ENCODE results near the gene PAPPA.

PAPPA gene

GRCh38 chr9:116430849-116431248 lies 277.3 kb downstream of the PAPPA start:
- no peak for DNase-seq

GRCh38 chr9:116432051-116432450 lies 278.5 kb downstream of the PAPPA start:
- DNase-seq: no peak

GRCh38 chr9:116434314-116434713 lies 280.7 kb downstream of the PAPPA start:
- no peak for DNase-seq

GRCh38 chr9:116435706-116436105 lies 282.1 kb downstream of the PAPPA start:
- DNase-seq: no peak

GRCh38 chr9:116436121-116436520 lies 282.5 kb downstream of the PAPPA start:
- no peak for DNase-seq

GRCh38 chr9:116437411-116438370 lies 284.1 kb downstream of the PAPPA start:
- DNase-seq: no peak

- DNase-seq: no peak
Measured at GRCh38 chr9:116442528-116442927, 288.9 kb downstream of the PAPPA start.

- no peak for DNase-seq
Measured at GRCh38 chr9:116447934-116448333, 294.3 kb downstream of the PAPPA start.

- DNase-seq: no peak
Measured at GRCh38 chr9:116448431-116448830, 294.8 kb downstream of the PAPPA start.

GRCh38 chr9:116449949-116450348 lies 296.4 kb downstream of the PAPPA start:
- DNase-seq: no peak

- no peak for DNase-seq
Measured at GRCh38 chr9:116450378-116451139, 297.0 kb downstream of the PAPPA start.

GRCh38 chr9:116451500-116452115 lies 298.0 kb downstream of the PAPPA start:
- DNase-seq: no peak
